Panc1 (cell line): ENCODE data around the gene CACNA1B. TPM values are rescaled to one million over a fixed set of nuclear protein-coding genes. Genes with fewer than 3 reads are reported as not detected.

Experiments used
- ATAC-seq: fragments of 200-7000 bp; cut with Tn5 transposase; 2 replicates; pipeline ENCODE4 v1.9.1; 2020; ENCODE audit warnings: mild to moderate bottlenecking, moderate library complexity
- BruUV-seq: library from RNA; stranded (reverse); fragments of 400-500 nt; replicated peaks from 2 replicates; lab custom pipeline; 2021; lab: Mats Ljungman, UMichigan
- CTCF ChIA-PET: fragments of 300-600 bp; sonication (Branson Sonifier 250); formaldehyde crosslinking; loops from one replicate; lab custom pipeline; 2022; ENCODE audit warnings: antibody characterized with exemption; lab: Charles Lee
- POLR2A ChIA-PET: fragments of 300-600 bp; sonication (Branson Sonifier 250); formaldehyde crosslinking; loops from one replicate; lab custom pipeline; 2022; ENCODE audit warnings: antibody characterized with exemption; lab: Charles Lee
- DNase-seq: peaks from one replicate; pipeline ENCODE4 v3.0.0-alpha.2; 2010; ENCODE audit warnings: low read depth, low spot score
- H3K27ac ChIP-seq: 2 replicates; pipeline ENCODE4 v1.5.1; 2011; ENCODE audit warnings: mild to moderate bottlenecking, low read length, inconsistent platforms
- H3K27me3 ChIP-seq: fragments of 200-500 bp; sonication (Bioruptor generic); 2 replicates; pipeline ENCODE4 v1.6.0; 2014; ENCODE audit warnings: low read length, inconsistent platforms; ENCODE audit not compliant: control insufficient read depth, insufficient read depth
- H3K36me3 ChIP-seq: fragments of 200-500 bp; sonication (Bioruptor generic); 2 replicates; pipeline ENCODE4 v1.5.1; 2014; ENCODE audit warnings: inconsistent platforms, mild to moderate bottlenecking, low read length, moderate library complexity; ENCODE audit not compliant: control insufficient read depth, insufficient read depth
- H3K4me1 ChIP-seq: 2 replicates; pipeline ENCODE4 v1.5.1; 2011; ENCODE audit warnings: inconsistent platforms, mild to moderate bottlenecking, low read length, moderate library complexity; ENCODE audit not compliant: control insufficient read depth, insufficient read depth
- H3K4me3 ChIP-seq, 2 experiments: 2 replicates each; pipeline ENCODE4 v1.5.1; 2011 to 2012; ENCODE audit warnings: low read depth in 2 of 2, low read length in 2 of 2, mild to moderate bottlenecking in 2 of 2, inconsistent platforms in 1 of 2, moderate library complexity in 1 of 2
- H3K9me3 ChIP-seq: fragments of 200-500 bp; sonication (Bioruptor generic); 2 replicates; pipeline ENCODE4 v1.5.1; 2014; ENCODE audit warnings: low read depth, mild to moderate bottlenecking, inconsistent platforms, low read length, moderate library complexity; ENCODE audit not compliant: control insufficient read depth, insufficient read depth
- CTCF ChIP-seq: fragments of 450-650 bp; IDR thresholded peaks from 2 replicates; pipeline ENCODE4 v1.5.1; 2017; ENCODE audit warnings: mild to moderate bottlenecking
- POLR2AphosphoS5 ChIP-seq: IDR thresholded peaks from 2 replicates; pipeline ENCODE4 v1.6.1; 2012; ENCODE audit warnings: mild to moderate bottlenecking, low read depth, low read length, moderate library complexity
- REST ChIP-seq, 2 experiments: IDR thresholded peaks; 2 replicates each; pipeline ENCODE4 v1.6.1; 2011 to 2012; ENCODE audit warnings: low read depth in 2 of 2, control low read depth in 1 of 2, low read length in 1 of 2, mild to moderate bottlenecking in 1 of 2, moderate library complexity in 1 of 2; ENCODE audit not compliant: insufficient read depth in 1 of 2
- SIN3A ChIP-seq: IDR thresholded peaks from 2 replicates; pipeline ENCODE4 v1.6.1; 2012; ENCODE audit warnings: low read depth, mild to moderate bottlenecking, low read length, moderate library complexity, borderline replicate concordance; ENCODE audit not compliant: insufficient read depth
- TCF7L2 ChIP-seq: IDR thresholded peaks from 2 replicates; pipeline ENCODE4 v1.6.1; 2011; ENCODE audit warnings: mild to moderate bottlenecking, low read depth, low read length, inconsistent platforms
- in situ Hi-C: cut with HindIII; loops from 2 replicates; pipeline ENCODE4 v1.10.0; 2016; ENCODE audit warnings: low sequenced_read_pairs, low pct_unique_long_range_greater_than_20kb
- intact Hi-C: fragments of 100-400 bp; cut with micrococcal nuclease; formaldehyde crosslinking; loops from one replicate; pipeline ENCODE4 v1.10.0; 2022; ENCODE audit not compliant: unreplicated experiment
- total RNA-seq: library from RNA; stranded (reverse); gene quantifications from one replicate; pipeline ENCODE4 v1.2.1, GENCODE V29; 2021; ENCODE audit not compliant: unreplicated experiment

The CACNA1B gene
- total RNA-seq, 1 experiment from 2014 or later: 0.49 TPM

GRCh38 chr9:138048184-138048583 lies 170.6 kb downstream of the CACNA1B start:
- ChIA-PET CTCF (no interaction called here), POLR2A (no interaction called here)
- Histone ChIP-seq H3K36me3 (no peaks in the 10 kb centered on the region), H3K27me3 (no peaks in the 10 kb centered on the region), H3K9me3 (no peaks in the 10 kb centered on the region), H3K4me1 (no peaks in the 10 kb centered on the region), H3K4me3 (no peak overlapping the region), H3K27ac (no peak overlapping the region)
- intact Hi-C loops: no loop called here
- ATAC-seq (no peak), DNase-seq (no peak)
- no peak for TF ChIP-seq REST (IDR thresholded peaks at IDR 0.05; ENCODE audit: insufficient read depth in 1 of 2, low read depth in 2 of 2, low read length in 1 of 2)
- TF ChIP-seq TCF7L2: no peak
- TF ChIP-seq SIN3A: no peak
- no peak for TF ChIP-seq CTCF
- TF ChIP-seq POLR2AphosphoS5: no peak
- no TSS peak for BruUV-seq
- in situ Hi-C loops: no loop called here

GRCh38 chr9:138049085-138049778 lies 171.7 kb downstream of the CACNA1B start:
- DNase-seq: no peak
- H3K4me3 ChIP-seq: no peak overlapping the region
- no peak overlapping the region for H3K27ac ChIP-seq
- no peak for ATAC-seq
- H3K4me1 ChIP-seq: no peaks in the 10 kb centered on the region
- in situ Hi-C loops: no loop called here
- H3K27me3 ChIP-seq: no peaks in the 10 kb centered on the region
- intact Hi-C loops: no loop called here
- no peaks in the 10 kb centered on the region for H3K9me3 ChIP-seq
- no peak for TF ChIP-seq SIN3A
- no peak for TF ChIP-seq CTCF
- no peak for TF ChIP-seq TCF7L2
- no peak for TF ChIP-seq POLR2AphosphoS5
- no peaks in the 10 kb centered on the region for H3K36me3 ChIP-seq
- no TSS peak for BruUV-seq
- ChIA-PET CTCF (no interaction called here), POLR2A (no interaction called here)
